ENCODE measurements around the gene SLC38A1.

Gene SLC38A1

GRCh38 chr12:46230306-46230705 is 38.5 kb downstream of the SLC38A1 start:
- FAIRE-seq = no peak

DNA sequence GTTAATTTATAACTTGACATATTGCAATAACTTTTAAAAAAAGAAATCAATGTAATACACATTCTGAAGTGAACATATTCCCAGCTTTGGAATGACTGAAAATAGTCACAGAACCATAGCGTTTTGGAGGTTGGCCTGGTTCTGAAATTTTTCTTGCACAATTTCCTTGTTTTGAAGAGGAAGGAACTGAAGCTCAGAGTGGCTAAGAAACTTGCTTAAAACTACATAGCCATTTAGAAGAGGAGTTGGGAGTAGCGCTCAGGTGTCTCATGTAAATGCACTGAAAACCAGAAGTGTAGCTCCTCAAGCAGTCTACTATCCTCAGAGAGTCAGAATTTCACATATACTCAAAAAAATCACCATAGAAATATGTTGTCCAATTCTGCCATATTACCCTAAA is 41.2 kb downstream of the SLC38A1 start:
- no peak for FAIRE-seq

- no peak for FAIRE-seq
Observed at GRCh38 chr12:46224386-46224785, 44.5 kb downstream of the SLC38A1 start.

DNA sequence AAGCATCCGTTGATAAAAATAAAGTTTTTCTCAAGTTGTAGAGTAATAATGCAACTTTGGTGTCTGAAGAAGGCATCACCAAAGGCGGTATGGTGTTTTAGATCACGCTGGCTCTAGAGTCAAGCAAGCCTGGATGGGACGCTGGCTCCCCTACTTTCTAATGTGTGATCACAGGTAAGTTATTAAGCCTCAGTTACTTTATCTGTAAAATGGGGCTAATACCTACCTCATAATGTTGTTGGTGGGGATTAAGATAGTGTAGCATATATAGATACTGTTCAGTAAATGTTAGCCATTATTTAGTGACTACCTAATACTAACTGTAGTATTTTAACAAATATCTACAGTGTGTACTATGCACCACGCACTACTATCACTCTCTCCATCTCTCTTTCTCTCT is 45.8 kb downstream of the SLC38A1 start:
- no peak for FAIRE-seq

DNA sequence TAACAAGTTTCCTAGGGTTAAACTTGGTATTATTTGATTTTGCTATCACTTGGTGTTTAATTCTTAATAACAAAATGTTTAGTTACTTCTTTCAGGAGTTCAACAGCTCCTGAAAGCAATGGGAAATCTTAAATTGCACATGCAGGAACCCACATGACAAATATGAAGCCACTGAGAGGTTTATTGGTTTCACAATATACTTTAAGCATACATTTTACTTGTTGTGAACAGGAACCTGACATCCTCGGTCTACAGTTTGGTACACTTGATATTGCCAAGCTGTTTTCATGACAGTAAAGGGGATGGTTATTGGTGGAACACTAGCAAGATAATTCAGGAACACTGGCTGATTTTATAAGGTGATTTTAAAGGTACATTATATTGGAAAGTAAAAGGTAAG is 46.2 kb downstream of the SLC38A1 start:
- FAIRE-seq = no peak

DNA sequence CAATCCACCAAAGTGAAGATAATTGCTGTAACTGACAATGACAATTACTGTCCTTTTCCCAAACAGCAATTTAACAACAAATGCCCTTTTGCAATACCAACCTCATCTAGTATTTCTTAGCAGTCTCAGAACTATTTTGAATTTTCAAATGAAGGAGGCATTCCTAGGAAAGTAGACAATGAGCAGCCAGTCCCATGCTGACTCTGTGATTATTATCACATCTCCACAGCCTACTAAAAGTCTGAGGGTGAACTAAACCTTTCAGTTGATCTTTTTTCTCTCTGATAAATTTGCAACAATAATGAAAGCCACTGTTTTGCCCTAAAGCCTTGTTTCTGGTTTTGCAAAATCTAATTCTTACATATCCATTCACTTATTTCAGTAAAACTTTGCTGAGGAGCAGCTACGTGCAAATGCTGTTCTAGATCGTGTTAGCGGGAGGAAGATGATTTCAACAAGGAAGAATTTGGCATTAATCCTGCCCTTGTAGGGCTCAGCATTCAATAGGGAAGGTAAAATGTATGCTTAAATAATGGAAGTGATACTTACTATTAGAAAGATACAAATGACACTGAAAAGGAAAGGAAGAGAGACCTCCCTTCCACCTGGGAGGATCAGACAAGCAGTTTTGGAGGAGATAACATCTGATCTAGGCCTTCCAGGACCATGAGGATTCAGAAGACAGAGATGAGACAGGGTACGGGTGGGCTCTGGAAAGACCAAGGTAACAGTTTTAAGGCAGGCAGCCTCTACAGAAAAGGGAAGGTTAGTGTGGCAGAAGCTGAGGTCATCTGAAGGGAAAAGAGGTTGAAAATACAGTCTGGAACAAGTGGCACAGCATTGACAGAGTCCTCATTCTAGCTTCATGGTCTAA is 47.4 kb downstream of the SLC38A1 start:
- no peak for FAIRE-seq

GRCh38 chr12:46219877-46220655 is 48.8 kb downstream of the SLC38A1 start:
- no peak for FAIRE-seq

DNA sequence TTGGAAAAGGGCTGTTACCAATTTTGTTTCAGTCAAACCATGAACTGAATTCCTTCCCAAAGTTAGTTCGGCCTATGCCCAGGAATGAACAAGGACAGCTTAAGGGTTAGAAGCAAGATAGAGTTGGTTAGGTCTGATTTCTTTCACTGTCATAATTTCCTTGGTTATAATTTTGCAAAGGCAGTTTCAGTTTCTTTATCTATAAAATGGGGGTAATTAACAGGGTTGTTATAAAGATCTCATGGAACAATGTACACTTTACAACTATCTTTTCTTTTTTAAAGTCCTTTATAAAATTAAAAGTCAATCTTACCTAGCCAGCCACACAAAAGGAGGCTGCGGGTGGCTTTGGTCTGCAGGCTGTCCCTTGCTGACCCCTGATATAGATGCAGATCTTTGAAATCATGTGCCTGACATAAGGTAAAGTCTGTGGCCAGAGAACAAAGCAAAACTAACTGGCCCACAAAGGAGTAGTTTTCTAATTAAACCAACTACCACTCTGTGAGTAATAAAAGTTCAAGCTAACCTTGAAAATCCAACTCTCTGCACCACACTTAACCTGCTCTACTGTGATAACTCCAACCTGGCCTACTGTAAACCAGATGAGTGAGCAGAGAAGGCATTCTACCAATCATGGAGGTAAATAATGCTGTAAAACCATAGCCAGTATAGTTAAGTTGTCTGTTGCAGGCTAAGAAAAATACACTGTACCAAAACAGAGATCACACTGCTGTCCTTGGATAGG is 49.5 kb downstream of the SLC38A1 start:
- no peak for FAIRE-seq

- no peak for FAIRE-seq
Observed at GRCh38 chr12:46218322-46219095, 50.3 kb downstream of the SLC38A1 start.

DNA sequence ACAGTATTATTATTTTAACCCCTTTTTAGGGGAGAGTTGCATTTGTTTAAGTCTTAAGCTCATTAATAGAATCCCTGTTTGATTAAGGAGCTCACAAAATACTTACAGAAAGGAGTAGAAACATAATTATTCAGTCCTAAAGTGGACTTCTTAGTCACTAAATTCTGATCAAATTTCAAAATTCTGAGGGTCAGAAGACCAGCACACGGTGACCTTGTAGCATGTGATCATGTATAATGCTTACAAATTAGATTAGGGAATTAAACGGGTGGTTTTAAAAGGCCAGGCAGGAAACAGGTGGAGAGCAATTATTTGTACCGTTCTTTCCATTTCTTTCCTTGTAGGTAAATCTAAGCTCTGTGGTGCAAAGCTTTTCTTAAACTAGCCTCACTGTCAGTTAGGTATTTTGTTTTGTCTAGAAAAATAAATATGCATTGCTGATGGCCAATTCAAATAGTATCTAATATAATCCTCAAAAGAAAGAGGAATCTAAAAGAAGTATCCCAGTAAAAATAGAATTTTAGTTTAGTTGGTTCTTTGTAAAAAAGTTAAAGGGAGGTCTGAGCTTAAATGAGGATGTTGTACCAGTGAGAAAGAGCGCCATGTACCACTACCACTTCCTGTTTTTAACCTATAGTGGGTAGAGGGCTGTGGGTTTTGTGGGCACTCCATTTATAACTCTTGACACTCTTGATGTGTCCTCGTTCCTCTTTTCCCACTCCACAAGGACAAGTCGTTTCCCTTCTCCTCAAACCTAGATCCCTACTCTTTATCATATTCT is 51.1 kb downstream of the SLC38A1 start:
- FAIRE-seq = no peak

DNA sequence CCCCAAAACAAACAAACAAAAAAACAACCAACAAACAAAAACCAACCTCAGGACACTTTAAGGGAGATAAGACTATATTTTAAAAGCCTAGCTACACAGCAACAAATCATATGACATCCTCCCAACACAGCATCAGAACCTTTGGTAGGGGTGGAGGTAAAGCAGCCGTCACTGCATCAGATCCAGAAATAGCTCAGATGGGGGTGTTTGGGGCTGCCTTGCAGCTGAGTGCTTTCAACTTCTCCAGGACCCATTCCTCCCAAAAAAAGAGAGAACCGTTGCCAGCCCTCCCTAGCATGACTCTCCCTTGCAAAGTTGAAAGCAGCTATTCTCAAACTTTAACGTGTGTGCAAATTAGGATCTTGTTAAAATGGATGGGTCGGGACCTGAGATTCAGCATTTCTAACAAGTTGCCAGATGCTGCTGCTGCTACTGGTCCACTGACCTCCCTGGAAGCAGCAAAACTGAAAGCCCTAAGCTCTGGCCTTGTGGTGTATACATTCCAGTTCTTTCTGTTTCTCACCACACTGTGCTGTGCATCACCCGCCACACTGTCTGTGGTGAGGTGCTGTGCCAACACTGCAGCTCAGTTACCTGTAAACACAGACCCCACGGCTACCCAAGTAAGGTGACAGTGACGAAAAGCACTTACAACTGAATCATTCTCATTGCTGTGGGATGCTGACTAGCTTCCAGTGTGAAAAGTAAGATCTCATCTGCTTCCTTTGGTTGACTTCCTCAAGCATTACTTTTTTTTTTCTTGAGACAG is 54.0 kb downstream of the SLC38A1 start:
- FAIRE-seq = no peak

- FAIRE-seq = no peak
Observed at GRCh38 chr12:46212108-46212982, 56.5 kb downstream of the SLC38A1 start.

GRCh38 chr12:46210873-46211439 is 57.9 kb downstream of the SLC38A1 start:
- FAIRE-seq = no peak

- no peak for FAIRE-seq
Observed at GRCh38 chr12:46209914-46210872, 58.6 kb downstream of the SLC38A1 start.

DNA sequence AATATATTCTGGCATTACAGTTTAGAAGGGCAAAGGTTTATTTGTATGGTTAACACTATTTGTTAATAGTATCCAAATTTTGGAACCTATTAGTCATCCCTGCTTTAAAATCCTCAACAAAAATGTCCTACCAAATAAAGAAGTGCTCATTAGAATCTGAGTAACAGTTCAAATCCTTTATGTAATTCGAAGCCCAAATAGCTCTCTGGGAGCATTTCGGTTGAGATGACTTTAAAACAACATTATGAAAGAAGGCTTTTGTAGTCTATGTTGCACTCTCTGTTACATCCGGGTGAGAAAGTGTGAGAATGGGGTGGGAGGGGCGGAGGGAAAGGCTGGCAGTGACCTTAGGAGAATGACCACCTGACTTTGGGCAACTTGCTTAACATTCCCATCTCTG is 59.7 kb downstream of the SLC38A1 start:
- FAIRE-seq = no peak

DNA sequence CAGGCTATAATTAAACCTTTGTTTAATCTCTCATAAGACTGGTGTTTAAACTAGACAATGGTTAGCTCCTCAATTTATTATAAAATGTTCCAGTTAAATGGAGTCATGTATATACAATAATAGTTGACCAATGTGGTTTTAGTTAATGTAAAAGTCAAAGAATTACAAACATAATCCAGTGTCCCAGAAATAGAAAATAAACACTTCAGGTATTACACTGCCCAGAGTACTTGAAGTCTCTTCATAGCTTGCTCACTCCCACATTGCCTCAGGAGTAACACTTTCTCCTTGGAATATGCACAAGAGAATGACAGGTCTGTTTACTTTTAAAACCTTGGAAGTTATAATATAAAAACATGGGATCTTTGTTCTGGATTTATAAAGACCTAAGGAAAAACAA is 60.5 kb downstream of the SLC38A1 start:
- no peak for FAIRE-seq

GRCh38 chr12:46207644-46208043 is 61.2 kb downstream of the SLC38A1 start:
- no peak for FAIRE-seq

GRCh38 chr12:46206471-46206870 is 62.4 kb downstream of the SLC38A1 start:
- FAIRE-seq = no peak
